ENCODE measurements around the gene ENTPD2. TPM values are rescaled to one million over a fixed set of nuclear protein-coding genes. Genes with fewer than 3 reads are reported as not detected.
"Not testable (repeated sequence)": the region's sequence is repeated elsewhere in the genome, so short reads cannot be mapped to it uniquely, and the experiment has no call there.

Gene ENTPD2
- total RNA-seq, 2 donors from 2014 or later, result not detected

DNA sequence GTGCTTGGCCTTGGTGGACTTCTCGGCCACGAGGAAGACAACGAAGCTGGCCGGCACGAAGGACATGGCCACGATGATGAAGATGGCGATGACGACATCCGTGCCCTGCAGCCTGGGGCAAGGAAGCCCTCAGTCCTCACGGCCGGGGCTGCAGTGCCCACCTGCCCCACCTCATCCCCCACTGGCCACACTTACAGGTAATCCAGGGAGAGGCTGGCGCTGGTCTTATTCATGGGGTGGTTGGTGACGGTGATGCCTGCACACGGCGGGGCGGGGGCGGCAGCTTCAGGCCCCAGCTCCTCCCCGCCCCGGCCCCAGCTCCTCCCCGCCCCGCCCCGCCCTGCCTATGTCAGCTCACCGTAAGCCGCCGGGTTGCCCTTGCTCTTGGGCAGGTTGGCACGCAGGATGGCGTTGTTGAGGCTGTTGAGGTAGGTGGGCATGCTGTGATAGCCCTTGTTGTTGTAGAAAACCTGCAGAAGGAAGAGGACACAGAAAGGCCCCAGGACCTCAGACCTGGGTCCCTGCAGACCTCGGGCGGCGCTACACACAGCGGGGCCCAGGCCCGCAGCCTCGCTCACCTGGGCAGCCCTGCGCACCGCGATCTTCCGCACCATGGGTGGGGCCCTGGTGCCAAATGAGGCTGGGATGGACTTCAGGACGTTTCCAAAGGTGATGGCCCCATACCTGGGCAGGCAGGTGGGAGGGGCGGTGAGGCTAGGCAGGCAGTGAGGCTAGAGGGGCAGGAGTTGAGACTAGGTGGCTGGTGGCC lies 41.8 kb downstream of the ENTPD2 start:
- Mint-ChIP-seq H3K9me3 (no peaks in the 10 kb centered on the region), H3K4me1 (ENCODE audit: low read depth in 2 of 2) (no peaks in the 10 kb centered on the region), H3K36me3 (no peaks in the 10 kb centered on the region), H3K27ac (no peak overlapping the region), H3K4me3 (no peak overlapping the region), H3K27me3 (no peaks in the 10 kb centered on the region)
- ATAC-seq (no peak), DNase-seq (ENCODE audit: low spot score) (no peak)

DNA sequence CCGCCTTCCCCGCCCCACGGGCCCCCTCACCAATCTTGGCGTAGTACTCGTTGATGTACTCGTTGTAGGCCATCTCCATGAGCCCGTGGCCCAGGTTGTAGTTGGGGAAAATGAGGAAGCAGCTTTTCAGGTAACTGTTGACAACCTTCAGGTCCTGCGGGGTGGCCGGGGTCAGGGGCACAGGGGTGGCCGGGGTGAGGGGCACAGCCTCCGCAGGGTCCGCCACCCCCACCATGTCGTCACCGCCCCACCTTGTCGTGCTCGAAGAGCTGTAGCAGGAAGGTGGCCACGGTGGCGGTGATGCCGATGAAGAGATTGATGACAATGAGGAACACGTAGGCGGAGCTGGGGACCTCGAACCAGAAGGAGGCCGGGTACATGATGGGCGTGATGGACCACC lies 42.7 kb downstream of the ENTPD2 start:
- no peak for ATAC-seq
- DNase-seq (ENCODE audit: low spot score), result no peak
- H3K27ac Mint-ChIP-seq, result no peak overlapping the region
- no peaks in the 10 kb centered on the region for H3K9me3 Mint-ChIP-seq
- no peaks in the 10 kb centered on the region for H3K27me3 Mint-ChIP-seq
- H3K4me1 Mint-ChIP-seq (ENCODE audit: low read depth in 2 of 2), result peaks cover 5% of the 10 kb centered on the region in 2 donors
- H3K36me3 Mint-ChIP-seq, result no peaks in the 10 kb centered on the region
- no peak overlapping the region for H3K4me3 Mint-ChIP-seq

GRCh38 chr9:137009938-137010732 lies 43.7 kb downstream of the ENTPD2 start:
- DNase-seq (ENCODE audit: low spot score) (no peak), ATAC-seq (no peak)
- Mint-ChIP-seq H3K4me1 (ENCODE audit: low read depth in 2 of 2) (peaks cover 7 to 12% of the 10 kb centered on the region in 2 donors), H3K9me3 (no peaks in the 10 kb centered on the region), H3K4me3 (no peak overlapping the region), H3K36me3 (no peaks in the 10 kb centered on the region), H3K27me3 (no peaks in the 10 kb centered on the region), H3K27ac (no peak overlapping the region)

DNA sequence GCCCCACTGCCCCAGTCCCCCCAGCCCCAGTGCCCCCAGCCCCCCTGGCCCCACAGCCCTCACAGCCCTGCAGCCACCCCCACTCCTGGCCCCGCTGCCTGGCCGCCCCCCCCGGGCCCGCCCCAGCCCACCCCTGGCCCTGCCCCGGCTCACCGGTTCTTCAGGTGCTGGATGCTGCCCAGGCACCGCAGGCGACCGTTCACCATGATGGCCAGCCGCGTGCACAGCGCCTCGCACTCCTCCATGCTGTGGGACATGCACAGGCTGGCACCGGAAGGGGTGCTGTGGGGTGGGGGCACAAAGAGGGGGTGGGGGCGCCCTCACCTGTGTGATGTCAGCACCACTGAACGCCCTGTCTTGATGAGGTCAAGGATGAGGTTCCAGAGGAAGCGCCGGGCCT lies 44.6 kb downstream of the ENTPD2 start:
- Mint-ChIP-seq H3K36me3 (no peaks in the 10 kb centered on the region), H3K4me1 (ENCODE audit: low read depth in 2 of 2) (peaks cover 16 to 18% of the 10 kb centered on the region in 2 donors), H3K27me3 (no peaks in the 10 kb centered on the region), H3K9me3 (no peaks in the 10 kb centered on the region), H3K27ac (no peak overlapping the region), H3K4me3 (no peak overlapping the region)
- ATAC-seq (no peak), DNase-seq (ENCODE audit: low spot score) (no peak)

DNA sequence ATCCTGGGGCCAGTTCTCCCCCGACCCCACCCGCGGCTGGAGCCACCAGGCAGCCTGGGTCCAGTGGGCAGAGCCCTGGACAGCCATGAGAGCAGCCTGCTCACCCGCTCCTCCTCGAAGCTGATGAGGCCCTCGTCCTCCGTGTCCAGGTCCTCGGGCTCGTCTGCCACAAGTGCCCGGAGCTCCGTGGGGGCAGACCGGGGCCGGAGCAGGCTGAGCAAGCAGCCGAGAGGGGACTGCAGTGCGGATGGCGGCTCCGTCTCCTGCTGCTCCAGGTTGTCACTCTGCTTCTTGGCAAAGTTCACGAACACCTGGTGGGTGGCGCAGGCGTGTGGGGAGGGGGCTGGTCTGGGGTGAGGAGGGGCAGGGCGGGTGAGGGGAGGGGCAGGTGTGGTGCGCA lies 45.5 kb downstream of the ENTPD2 start:
- Mint-ChIP-seq H3K9me3 (no peaks in the 10 kb centered on the region), H3K27me3 (no peaks in the 10 kb centered on the region), H3K4me3 (no peak overlapping the region), H3K36me3 (no peaks in the 10 kb centered on the region), H3K27ac (no peak overlapping the region), H3K4me1 (ENCODE audit: low read depth in 2 of 2) (peaks cover 16 to 18% of the 10 kb centered on the region in 2 donors)
- ATAC-seq (no peak), DNase-seq (ENCODE audit: low spot score) (peak; percentile 59)

DNA sequence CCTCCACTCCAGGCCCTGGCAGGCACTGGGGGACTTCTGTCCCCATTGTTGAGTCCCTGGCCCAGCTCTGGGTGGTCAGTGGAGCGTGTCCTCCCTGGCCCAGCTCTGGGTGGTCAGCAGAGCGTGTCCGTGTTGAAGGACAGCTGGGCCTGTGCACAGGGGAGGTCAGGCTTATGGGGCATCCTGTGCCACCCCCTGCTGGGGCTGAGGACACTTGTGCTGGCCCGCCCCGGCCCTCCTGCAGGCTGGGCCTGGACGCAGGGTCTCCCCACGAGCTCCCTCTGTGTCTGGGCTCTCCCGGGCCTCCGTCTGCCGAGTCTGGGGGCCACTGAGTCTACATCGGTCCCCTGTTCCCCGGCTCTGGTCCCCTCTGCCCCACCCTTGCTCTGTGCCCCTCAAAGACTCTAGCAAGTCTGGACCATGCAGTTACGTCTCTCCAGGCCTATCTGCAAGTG lies 46.0 kb downstream of the ENTPD2 start:
- Mint-ChIP-seq H3K4me3 (no peak overlapping the region), H3K36me3 (no peaks in the 10 kb centered on the region), H3K9me3 (no peaks in the 10 kb centered on the region), H3K27ac (no peak overlapping the region), H3K27me3 (no peaks in the 10 kb centered on the region), H3K4me1 (ENCODE audit: low read depth in 2 of 2) (peaks cover 16 to 18% of the 10 kb centered on the region in 2 donors)
- no peak for ATAC-seq
- no peak for DNase-seq (ENCODE audit: low spot score)

DNA sequence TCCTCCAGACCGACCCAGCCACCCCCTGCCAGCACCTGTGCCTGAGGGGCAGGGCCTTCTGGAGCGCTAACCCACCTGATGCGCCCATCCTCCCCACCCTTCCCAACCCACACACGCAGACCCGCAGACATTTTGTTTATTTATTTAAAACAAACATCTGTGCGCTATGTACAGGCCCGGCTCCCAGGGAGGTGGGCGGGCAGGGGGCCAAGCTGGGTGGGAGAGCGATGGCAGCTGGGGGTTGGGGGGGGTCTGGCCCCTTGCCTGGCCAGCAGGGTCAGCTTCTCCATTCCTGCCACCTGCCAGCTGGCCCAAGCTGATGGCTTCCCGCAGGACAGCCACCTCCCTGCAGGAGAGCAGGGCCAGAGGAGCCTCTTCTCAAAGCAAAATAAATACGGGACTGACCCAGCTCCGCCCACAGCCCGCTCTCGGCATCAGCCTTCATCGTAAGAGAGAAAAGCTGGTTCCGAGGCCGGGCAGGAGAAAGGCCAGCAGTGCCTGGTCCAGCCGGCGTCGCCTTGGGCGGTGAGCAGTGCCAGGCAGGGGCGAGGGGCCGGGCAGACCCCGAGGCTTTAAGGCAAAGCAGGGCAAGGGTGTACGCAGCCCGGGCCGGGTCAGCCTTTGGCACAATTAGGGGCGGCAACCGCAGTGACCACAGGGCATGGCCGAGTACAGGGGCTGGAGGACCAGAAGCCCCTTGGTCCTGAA lies 46.6 kb downstream of the ENTPD2 start:
- ATAC-seq (no peak), DNase-seq (ENCODE audit: low spot score) (no peak)
- no peak overlapping the region for H3K27ac Mint-ChIP-seq
- H3K27me3 Mint-ChIP-seq, result no peaks in the 10 kb centered on the region
- no peak overlapping the region for H3K4me3 Mint-ChIP-seq
- H3K4me1 Mint-ChIP-seq (ENCODE audit: low read depth in 2 of 2), result peaks cover 16 to 18% of the 10 kb centered on the region in 2 donors
- no peaks in the 10 kb centered on the region for H3K36me3 Mint-ChIP-seq
- H3K9me3 Mint-ChIP-seq, result no peaks in the 10 kb centered on the region

DNA sequence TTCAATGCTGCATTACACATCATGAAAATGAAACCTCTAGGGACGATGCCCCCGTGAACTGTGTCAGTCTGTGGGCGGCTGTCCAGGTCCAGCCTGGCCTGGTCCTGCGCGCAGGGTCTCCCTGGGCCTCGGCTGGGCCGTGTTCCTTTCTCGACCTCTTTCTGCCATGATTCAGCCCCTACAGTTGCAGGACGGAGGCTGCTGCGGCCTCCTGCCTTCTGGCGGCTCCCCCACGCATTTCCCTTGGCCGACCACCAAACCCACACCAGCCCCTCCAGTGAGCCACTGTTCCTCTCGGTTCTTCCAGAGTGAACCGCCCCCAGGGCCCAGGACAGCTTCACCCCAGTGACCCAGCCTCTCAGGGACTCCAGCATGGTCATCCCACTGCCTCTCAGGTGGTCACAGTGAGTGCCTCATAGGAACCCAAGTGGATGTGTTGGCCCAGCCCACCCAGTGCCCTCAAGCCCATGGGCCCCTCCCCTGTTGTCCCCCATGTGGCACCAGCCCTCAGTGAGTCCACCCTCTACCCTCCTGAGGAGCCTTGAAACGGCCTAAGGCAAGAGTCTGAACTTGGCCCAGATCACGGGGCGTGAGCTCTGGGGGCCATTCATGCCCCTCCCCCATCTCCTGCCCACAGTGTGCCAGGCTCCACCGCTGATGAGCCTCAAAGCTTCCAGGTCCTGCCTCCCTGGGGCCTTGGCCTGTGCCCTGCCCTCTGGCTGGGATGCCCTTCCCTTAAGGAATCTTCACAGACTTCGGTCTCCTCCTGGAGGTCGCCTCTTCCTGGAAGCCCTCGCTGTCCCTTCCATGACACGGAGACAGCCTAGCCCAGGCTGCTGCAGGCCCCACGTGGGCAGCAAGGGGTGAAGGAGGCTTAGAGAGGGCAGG lies 47.5 kb downstream of the ENTPD2 start:
- H3K36me3 Mint-ChIP-seq, result no peaks in the 10 kb centered on the region
- DNase-seq (ENCODE audit: low spot score) (no peak), ATAC-seq (peak; percentile 66 to 87)
- H3K4me1 Mint-ChIP-seq (ENCODE audit: low read depth in 2 of 2), result peaks cover 16 to 21% of the 10 kb centered on the region in 2 donors
- no peaks in the 10 kb centered on the region for H3K27me3 Mint-ChIP-seq
- peak overlapping the region; percentile 47 to 53 for H3K27ac Mint-ChIP-seq
- H3K9me3 Mint-ChIP-seq, result no peaks in the 10 kb centered on the region
- H3K4me3 Mint-ChIP-seq, result peak overlapping the region; percentile 67

DNA sequence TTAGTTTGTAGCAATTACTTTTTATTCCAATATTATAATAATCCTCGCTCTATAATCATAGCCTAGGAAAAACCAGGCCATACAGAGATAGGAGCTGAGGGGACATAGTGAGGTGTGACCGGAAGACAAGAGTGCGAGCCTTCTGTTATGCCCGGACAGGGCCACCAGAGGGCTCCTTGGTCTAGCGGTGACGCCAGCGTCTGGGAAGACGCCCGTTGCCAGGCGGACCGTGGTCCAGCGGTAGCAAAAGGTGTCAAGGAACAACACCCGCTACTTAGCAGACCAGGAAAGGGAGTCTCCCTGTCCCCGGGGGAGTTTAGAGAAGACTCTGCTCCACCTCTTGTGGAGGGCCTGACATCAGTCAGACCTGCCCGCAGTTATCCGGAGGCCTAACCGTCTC lies 49.6 kb downstream of the ENTPD2 start:
- H3K27me3 Mint-ChIP-seq; H3K9me3 Mint-ChIP-seq; ATAC-seq; DNase-seq (ENCODE audit: low spot score); H3K36me3 Mint-ChIP-seq: not testable (repeated sequence)
- Mint-ChIP-seq H3K4me1 (ENCODE audit: low read depth in 2 of 2) (peaks cover 27 to 32% of the 10 kb centered on the region in 2 donors), H3K27ac (peak overlapping the region in 1 of 2 donors; percentile 86), H3K4me3 (peak overlapping the region; percentile 9)

DNA sequence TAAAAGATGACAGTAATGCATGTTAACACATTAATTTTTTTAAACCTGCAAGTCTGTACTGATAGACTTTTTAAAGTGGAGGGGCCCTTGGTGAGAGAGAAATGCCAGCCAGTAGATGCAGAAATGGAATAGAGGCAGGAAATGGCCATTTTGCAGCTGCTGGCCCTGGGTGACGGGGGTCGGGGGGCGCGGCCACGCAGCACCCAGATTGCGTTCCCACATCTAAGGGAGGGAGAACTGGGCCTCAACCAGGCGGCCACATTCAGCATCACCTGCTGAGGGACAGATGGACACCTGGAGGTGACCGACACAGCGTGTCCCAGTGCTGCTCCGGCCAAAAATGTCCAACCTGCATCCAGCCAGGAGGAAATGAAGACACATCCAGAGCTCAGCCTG lies 51.2 kb downstream of the ENTPD2 start:
- Mint-ChIP-seq H3K4me1 (ENCODE audit: low read depth in 2 of 2) (peaks cover 40 to 43% of the 10 kb centered on the region in 2 donors), H3K27ac (no peak overlapping the region)

GRCh38 chr9:137001857-137002645 lies 51.8 kb downstream of the ENTPD2 start:
- Mint-ChIP-seq H3K4me3 (no peak overlapping the region), H3K27ac (no peak overlapping the region), H3K9me3 (no peaks in the 10 kb centered on the region), H3K36me3 (no peaks in the 10 kb centered on the region), H3K4me1 (ENCODE audit: low read depth in 2 of 2) (peaks cover 43 to 46% of the 10 kb centered on the region in 2 donors), H3K27me3 (no peaks in the 10 kb centered on the region)
- DNase-seq (ENCODE audit: low spot score) (no peak), ATAC-seq (no peak)

More for the DNA sequence above, 51.2 kb downstream of the ENTPD2 start:
- Mint-ChIP-seq H3K4me3 (no peak overlapping the region), H3K36me3 (no peaks in the 10 kb centered on the region), H3K9me3 (no peaks in the 10 kb centered on the region), H3K27me3 (no peaks in the 10 kb centered on the region)
- DNase-seq (ENCODE audit: low spot score) (no peak), ATAC-seq (no peak)

DNA sequence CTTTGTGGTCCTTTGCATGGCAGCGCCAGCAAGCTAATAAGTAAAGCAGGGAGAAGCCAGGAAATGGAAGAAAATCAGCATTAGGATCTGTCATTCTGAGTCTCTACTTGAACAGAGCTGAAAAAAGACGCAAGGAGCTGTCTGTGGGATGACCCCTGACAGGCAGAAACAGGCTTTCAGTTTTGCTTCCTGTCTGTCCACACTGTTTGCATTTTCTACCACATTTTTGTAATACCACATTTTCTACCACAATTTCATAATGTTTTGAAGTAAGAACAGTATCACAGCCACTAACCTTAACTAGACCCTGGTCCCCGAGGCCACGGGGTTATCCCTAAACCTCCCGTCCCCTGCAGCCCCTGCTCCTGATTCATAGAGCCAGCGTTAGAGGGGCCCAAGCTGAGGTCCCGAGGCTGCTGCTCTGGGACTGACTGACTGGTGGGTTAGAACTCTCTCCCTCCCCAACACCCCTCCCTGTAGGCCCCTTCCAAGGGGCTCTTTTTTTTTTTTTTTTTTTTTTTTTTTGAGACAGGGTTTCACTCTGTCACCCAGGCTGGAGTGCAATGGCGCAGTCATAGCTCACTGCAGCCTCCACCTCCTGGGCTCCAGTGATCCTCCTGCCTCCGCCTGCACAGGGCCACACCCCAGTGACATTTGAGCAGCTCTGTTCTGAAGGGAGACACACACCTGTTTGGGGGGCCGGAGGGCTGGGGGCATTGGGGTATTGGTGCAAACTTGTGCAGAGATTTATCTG lies 53.5 kb downstream of the ENTPD2 start:
- H3K4me1 Mint-ChIP-seq (ENCODE audit: low read depth in 2 of 2), result peaks cover 36 to 38% of the 10 kb centered on the region in 2 donors

More for the DNA sequence above, 53.5 kb downstream of the ENTPD2 start:
- no peaks in the 10 kb centered on the region for H3K9me3 Mint-ChIP-seq
- H3K27ac Mint-ChIP-seq, result peak overlapping the region; percentile 87 to 96
- H3K27me3 Mint-ChIP-seq, result no peaks in the 10 kb centered on the region
- peak; percentile 79 to 88 for ATAC-seq
- peak overlapping the region; percentile 79 for H3K4me3 Mint-ChIP-seq
- DNase-seq (ENCODE audit: low spot score), result peak; percentile 82
- H3K36me3 Mint-ChIP-seq, result no peaks in the 10 kb centered on the region

Measured in natural killer cell treated with Interleukin-12 subunit alpha and Interleukin-12 subunit beta and Interleukin-15 and Interleukin-18, amount 100 ng/mL, for 72 hours (primary cell).